Measurements from ENCODE around the gene AMHR2. TPM values are rescaled to one million over a fixed set of nuclear protein-coding genes. Genes with fewer than 3 reads are reported as not detected.
A peak's percentile ranks its signal among the peaks of the same experiment; 100 is the strongest.

The AMHR2 gene
- total and polyA plus RNA-seq, 9 of the 15 experiments (the other 6 are each of a cell fraction or from before 2014, with no cell fraction given): 8.9 to 49.7 (median 19.3) TPM

DNA sequence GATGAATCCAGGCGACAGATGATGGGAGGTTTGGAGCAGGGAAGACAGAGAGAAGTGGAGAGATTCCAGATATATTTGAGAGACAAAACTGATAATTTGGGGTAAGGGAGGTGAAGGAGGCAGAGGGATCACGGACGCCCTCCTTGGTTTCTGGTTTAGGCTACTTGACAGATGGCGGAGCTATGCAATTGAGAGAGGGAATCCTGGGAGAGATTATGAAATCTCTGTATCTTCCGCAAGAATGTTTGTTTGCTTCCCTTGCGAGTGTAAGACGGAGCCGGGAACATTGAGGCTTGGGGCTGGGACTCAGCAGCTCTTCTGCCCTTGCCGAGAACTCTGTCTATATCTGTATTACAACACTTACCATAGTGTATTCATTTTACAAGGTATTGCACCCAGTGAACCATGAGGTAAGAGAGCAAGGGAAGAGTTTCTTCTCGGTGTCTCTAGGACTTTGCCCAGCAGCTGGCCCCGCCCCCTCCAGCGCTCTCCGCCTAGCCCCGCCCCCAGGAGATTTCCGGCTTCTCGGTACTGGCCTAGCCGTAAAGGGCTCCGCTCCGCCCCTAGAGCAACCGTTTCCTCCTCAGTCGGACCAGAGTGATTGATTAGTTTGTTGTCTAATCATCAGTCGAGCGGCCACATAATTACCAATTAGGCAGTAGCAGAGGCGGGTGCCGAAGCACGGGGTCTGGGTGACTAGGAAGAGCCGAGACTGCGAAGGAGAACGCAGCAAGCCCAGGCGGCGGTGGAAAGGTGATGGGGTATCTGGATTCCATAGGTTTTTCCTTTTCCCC lies 17.6 kb downstream of the AMHR2 start, which contains the start of gene PRR13 (continued):
- TF ChIP-seq ZNF592 (IDR thresholded peaks at IDR 0.05) (peak; percentile 80; the same call in 1 of the 2 replicates), EWSR1 (IDR thresholded peaks at IDR 0.05; ENCODE audit: borderline replicate concordance, low read depth, partially characterized antibody) (no peak), ZNF175 (CRISPR knock-in tag; IDR thresholded peaks at IDR 0.05; ENCODE audit: low read depth) (peak; percentile 64; the same call in 1 of the 2 replicates), PML (IDR thresholded peaks at IDR 0.05; ENCODE audit: low read length) (peak; percentile 84), BCLAF1 (IDR thresholded peaks at IDR 0.05; ENCODE audit: borderline replicate concordance in 1 of 2, control insufficient read depth in 1 of 2, low read depth in 2 of 2, low read length in 1 of 2) (no peak), CHD4 (IDR thresholded peaks at IDR 0.05; ENCODE audit: insufficient read depth, insufficient replicate concordance, low read depth, low read length, poor library complexity, severe bottlenecking) (no peak), ZNF282 (CRISPR knock-in tag; IDR thresholded peaks at IDR 0.05) (no peak), PHB2 (IDR thresholded peaks at IDR 0.05; ENCODE audit: low read depth) (0 out of 2 replicates have a peak, but pooled peaks have one; percentile 17), POLR2G (IDR thresholded peaks at IDR 0.05; ENCODE audit: low read depth, low read length) (peak; percentile 83), TCF3 (CRISPR knock-in tag; IDR thresholded peaks at IDR 0.05) (no peak)
- TF ChIP-seq, protein P1, sequence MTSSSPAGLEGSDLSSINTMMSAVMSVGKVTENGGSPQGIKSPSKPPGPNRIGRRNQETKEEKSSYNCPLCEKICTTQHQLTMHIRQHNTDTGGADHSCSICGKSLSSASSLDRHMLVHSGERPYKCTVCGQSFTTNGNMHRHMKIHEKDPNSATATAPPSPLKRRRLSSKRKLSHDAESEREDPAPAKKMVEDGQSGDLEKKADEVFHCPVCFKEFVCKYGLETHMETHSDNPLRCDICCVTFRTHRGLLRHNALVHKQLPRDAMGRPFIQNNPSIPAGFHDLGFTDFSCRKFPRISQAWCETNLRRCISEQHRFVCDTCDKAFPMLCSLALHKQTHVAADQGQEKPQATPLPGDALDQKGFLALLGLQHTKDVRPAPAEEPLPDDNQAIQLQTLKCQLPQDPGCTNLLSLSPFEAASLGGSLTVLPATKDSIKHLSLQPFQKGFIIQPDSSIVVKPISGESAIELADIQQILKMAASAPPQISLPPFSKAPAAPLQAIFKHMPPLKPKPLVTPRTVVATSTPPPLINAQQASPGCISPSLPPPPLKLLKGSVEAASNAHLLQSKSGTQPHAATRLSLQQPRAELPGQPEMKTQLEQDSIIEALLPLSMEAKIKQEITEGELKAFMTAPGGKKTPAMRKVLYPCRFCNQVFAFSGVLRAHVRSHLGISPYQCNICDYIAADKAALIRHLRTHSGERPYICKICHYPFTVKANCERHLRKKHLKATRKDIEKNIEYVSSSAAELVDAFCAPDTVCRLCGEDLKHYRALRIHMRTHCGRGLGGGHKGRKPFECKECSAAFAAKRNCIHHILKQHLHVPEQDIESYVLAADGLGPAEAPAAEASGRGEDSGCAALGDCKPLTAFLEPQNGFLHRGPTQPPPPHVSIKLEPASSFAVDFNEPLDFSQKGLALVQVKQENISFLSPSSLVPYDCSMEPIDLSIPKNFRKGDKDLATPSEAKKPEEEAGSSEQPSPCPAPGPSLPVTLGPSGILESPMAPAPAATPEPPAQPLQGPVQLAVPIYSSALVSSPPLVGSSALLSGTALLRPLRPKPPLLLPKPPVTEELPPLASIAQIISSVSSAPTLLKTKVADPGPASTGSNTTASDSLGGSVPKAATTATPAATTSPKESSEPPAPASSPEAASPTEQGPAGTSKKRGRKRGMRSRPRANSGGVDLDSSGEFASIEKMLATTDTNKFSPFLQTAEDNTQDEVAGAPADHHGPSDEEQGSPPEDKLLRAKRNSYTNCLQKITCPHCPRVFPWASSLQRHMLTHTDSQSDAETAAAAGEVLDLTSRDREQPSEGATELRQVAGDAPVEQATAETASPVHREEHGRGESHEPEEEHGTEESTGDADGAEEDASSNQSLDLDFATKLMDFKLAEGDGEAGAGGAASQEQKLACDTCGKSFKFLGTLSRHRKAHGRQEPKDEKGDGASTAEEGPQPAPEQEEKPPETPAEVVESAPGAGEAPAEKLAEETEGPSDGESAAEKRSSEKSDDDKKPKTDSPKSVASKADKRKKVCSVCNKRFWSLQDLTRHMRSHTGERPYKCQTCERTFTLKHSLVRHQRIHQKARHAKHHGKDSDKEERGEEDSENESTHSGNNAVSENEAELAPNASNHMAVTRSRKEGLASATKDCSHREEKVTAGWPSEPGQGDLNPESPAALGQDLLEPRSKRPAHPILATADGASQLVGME (CRISPR knock-in tag; IDR thresholded peaks at IDR 0.05): no peak

Data from K562 (cell line).